GM21723 (cell line): Measurements from ENCODE around the gene FLRT1.
"Not testable (repeated sequence)": the region's sequence is repeated elsewhere in the genome, so short reads cannot be mapped to it uniquely, and the experiment has no call there.

ENCODE experiments used
- ATAC-seq: cut with Tn5 transposase; IDR thresholded peaks from one replicate; pipeline ENCODE4 v1.9.1; 2021; ENCODE audit warnings: mild to moderate bottlenecking, moderate library complexity; ENCODE audit not compliant: unreplicated experiment

The FLRT1 gene

DNA sequence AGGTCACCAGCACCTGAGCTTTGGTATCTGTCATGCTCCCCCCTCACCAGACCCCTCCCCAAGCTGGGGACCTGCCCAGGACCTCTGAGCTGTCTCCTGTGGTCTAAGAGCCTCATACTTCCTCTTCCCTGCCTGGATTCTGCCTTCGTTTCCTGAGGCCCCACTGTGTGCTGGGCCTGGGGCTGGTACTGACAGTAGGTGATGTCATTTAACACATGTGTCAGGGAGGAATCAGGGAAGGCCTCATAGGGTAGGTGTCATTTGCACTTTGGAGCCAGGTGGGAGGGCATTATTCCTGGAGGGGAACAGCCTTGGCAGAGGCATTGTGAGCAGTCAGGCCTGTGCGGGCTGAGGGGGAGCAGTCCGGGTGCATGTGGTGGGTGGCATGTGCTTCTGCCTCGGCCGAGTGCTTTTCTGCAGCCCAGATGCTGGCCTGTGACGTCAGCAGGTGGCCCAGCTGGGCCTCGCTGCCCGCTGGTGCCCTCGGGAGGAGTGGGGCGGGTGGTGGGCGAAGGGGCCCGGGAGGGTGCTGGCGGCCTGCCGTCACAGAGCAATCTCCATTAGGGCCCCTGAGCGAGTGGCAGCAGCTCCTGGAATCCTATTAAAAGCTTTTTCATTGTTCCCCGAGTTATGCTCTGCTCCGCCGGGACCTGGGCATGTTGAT is 9.1 kb downstream of the FLRT1 start:
- no peak for ATAC-seq

DNA sequence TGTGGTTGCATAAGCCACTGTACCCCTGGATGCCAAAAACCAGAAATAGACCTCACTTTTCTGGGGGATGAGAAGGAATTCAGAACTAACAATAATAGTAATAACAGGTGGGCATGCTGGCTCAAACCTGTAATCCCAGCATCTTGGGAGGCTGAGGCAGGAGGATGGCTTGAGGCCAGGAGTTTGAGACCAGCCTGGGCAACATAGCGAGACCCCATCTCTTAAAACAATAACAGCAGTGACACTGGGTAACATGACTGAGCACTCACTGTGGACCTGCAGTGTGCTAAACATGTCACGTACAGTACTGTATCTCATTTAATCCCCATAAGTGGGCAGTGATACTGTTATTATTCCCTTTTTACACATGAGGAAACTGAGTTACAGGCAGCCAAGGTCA is 10.0 kb downstream of the FLRT1 start:
- ATAC-seq = no peak

DNA sequence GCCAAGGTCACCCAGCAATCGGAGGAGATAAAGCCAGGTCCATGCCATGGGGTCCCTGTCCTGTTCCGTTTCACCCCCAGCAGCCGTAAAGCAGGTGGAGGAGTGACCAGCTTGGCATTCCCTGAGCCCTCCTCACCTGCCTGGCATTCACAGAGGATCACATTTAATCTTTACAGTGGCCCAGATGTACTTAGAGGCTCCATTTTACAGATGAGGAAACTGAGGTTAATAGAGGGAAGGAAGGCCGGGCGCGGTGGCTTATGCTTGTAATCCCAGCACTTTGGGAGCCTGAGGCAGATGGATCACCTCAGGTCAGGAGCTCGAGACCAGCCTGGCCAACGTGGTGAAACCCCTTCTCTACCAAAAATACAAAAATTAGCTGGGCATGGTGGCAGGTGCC is 11.6 kb downstream of the FLRT1 start:
- ATAC-seq = not testable (repeated sequence)

DNA sequence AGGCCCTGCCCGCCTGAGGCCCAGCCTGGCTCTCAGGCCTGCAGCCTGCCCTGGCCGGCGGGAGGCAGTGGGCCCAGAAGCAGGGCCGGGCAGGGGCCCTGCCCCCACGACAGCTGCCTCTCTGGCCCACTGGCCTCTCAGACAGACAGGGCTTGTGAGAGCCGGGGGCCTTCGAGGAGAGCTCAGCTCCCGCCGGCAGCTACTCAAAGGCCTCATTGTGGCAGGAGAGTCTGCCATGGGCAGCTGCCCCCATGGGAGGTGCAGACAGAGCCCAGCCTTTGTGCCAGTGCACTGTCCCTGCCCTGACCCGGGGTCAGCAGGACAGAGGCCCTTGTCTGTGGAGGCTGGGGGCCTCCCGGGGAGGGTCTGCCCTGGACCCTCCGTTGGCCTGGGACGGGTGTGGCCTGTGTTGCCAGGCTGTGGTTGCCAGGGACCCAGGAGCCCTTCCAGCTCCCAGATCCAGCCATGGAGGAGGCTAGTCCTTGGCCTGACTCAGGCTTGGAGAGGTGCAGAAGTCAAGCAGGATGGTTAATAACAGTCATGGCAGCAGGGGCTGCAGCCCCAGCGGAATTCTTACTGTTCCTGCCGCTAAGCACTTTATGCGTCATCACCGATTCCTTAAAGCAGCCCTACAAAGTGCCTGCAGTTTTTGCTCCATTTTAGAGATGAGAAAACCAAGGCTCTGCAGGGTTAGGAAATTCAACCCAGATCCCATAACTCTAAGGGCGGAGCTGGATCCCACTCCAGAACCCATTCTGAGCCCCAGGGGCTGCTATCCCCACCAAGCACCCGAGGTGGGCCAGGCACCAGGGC is 12.5 kb downstream of the FLRT1 start:
- no peak for ATAC-seq

DNA sequence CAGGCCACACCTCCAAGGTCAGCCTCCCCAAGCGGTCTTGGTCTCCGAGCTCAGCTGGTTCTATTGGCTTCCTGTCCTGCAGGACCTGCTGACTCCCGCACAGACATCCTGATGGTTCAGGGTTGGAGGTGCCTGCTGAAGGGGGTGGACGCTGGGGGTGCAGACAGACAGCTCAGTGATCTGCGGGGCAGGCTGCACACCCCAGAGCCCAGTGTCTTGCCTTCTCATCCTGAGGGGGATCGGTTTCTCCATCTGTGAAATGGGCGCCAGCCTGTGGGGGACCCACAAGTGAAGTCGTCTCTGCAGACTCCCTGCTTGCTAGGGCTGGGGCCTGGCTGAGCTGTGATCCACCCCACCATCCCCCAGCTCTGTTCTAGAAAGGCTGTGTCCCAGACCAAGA is 13.8 kb downstream of the FLRT1 start:
- ATAC-seq = no peak

DNA sequence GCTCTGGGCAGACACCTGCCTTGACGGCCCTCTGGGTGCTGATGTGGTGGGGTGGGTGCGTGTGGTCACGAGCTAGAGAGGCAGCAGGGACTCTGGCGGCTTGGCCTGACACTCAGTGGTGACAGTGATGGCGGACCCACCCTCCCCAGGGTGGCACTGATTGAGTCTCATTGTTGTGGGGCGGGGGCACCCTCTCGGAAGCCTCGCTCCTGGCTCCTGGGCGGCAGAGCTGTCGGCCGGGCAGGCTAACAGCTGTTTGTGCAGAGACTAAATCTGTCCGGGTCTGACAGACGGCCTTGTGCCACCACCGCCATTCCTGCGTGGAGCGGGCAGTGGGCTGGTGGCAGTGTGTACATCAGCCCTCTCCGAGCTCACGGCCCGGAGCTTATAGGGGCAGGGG is 15.6 kb downstream of the FLRT1 start:
- ATAC-seq = no peak

DNA sequence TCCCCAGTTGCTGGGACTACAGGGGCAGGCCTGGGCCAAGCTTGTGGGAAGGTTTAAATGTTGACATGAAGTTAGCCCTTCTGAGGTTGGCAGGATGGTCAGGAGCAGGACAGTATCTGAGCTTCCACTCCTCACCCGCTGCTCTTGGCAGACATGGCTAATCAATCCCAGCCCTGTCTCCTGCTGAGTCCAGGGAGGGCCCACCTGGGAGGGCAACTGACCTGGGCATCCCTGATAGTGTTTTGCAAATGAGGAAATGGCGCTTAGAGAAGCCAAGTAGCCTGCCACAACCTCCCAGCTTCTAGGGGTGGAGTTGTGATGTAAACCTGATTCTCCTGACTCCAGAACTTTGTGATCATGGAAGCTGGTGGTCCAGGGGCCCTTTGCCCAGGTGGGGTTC is 16.7 kb downstream of the FLRT1 start:
- ATAC-seq = no peak

DNA sequence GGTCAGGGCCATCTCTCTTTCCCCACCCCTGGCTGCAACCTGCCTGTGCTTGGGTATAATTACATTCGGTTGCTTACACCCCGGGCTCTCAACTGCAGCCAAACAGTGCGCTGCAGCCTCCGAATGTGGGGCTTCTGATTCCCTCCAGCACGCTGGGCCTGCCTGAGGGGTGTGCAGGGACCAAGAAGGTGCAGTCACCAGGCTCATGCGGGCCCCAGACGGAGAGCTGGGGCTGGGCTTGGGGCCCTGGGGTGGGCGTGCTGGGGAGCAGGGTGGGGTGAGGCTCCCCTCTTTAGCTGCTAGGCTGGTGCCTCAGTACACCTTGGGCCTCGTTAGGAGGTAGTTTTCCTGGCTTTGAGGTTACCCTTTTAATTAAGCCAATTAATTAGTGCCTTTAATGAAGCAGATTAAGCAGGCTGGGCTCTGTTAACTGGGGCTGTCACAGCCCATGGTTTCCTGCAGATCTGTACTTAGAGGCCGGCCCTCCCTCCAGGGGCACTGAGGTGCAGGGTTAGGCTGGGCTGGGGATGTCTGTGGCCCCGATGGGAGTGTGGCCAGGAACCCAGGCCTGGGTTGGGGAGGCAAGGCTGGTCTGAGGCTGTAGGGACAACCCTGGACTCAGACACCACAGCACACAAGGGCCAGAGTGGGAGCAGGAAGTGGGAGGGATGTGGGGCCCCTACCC is 17.3 kb downstream of the FLRT1 start:
- no peak for ATAC-seq

DNA sequence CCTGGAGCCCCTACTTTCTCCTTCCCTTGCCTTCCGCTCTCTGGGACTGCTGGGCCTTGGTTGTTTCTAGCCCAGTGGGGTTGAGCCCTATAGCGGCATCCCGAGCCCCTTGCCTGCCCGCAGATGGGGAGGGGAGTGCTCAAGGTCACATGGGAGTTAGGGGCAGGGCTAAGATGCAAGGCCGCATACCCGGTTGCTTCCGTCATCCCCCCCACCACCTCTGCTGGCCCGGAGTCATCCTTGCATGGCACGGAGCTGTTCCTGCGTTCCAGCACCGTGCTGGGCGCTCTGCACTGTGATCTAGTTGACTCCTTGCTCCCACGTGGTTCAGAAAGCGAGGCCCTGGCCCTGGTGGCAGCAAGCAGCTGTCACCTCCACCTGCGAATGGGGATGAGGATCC is 18.0 kb downstream of the FLRT1 start:
- ATAC-seq = no peak

DNA sequence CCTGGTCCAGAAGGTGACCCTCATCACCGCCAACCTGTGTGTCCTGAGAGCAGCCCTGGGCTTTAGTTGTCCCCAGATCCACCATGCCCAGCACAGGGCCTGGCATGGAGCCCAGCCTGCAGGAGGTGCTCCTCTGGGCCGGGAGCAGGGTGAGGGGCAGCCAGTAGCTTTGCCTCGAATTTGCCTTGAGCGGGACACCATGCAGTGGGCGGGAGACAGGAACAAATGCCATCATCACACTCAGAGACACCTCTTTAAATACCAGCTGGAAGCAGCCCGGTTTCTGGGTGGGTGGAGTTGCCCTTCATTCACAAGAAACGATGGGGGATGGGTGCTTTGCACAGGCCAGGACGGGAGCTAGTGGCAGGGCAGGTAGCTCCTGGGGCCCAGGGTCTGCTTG is 19.3 kb downstream of the FLRT1 start:
- no peak for ATAC-seq

DNA sequence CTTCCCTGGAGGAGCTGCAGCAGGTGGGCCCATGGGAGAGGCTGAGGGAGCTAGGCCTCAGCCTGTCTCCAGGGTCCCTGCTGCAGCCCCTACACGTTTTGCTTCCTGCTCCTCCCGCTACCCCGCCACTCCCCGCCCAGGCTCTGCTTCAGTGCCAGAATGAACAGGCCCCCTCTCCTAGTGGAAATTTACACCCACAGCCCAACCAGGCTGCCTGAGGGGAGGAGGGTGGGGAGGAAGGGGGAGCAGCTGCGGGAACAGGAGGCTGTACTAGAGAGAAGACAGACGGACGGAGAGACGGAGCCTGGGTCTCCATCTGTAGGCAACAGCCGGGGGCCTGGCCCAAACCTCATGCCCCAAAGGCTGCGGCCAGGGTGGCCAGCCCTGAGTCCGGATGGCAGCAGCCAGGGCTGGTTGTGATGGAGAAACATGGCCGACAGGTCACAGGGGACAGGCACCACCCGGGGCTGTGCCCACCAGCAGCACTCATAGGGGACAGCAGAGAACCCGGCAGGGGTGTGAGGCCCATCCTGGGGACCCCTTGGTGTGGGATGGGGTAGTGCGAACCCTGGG is 20.6 kb downstream of the FLRT1 start:
- no peak for ATAC-seq

DNA sequence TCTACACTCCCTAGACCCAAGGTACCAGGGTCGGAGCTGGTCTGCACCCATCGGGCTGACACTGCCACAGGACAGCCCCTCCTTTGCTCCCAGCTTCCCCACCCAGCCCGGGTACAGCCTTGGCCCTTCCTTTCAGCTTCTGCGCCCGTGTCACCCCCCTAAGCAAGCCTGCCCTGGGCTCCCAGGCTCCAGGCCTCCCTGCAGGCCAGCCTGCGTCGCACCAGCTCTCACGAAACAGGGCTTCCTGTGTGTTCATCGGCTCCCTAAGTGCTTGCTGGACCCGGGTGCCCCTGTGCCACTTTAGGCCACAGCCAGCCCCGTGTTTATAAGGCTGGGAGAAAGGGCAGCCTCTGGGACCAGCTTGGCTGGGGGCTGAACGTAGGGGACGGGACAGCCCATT is 21.1 kb downstream of the FLRT1 start:
- no peak for ATAC-seq

DNA sequence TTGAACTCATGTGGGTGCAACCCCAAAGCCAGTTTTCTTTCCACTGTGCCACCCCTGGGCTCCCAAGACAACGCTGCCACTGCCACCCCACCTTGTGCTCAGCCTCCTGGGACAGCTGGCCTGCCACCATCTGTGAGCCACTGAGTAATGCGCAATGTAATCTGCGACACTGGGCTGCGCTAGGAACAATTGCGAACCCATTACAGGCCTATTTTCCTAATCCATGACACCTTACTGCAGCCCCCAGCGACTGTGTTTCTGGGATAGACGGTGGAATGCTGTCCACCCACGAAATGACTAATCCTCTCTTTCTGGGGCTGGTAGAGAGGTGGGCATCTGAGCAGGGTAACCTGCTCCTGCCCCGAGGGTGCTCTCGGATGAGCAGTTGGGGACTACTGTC is 22.2 kb downstream of the FLRT1 start:
- ATAC-seq = no peak

DNA sequence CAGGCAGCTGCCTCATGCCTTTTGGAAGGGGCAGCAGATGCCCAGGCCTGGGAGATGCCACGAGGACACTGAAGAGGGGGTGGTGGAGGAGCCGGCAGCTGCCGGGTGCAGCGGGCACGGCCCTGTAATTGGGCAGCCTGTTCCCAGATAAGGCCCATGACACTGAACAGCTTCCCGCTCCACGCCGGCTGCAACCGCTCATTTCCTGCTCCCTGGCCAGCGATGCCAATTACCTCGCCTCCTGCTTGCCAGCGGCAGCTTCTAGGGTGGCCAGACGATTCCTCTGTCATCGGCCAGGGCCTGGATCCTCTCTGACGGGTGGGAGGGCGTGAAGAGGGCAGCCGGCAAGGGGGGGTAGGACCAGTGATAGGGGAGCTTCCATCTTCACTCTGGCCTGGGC is 22.8 kb downstream of the FLRT1 start:
- no peak for ATAC-seq

DNA sequence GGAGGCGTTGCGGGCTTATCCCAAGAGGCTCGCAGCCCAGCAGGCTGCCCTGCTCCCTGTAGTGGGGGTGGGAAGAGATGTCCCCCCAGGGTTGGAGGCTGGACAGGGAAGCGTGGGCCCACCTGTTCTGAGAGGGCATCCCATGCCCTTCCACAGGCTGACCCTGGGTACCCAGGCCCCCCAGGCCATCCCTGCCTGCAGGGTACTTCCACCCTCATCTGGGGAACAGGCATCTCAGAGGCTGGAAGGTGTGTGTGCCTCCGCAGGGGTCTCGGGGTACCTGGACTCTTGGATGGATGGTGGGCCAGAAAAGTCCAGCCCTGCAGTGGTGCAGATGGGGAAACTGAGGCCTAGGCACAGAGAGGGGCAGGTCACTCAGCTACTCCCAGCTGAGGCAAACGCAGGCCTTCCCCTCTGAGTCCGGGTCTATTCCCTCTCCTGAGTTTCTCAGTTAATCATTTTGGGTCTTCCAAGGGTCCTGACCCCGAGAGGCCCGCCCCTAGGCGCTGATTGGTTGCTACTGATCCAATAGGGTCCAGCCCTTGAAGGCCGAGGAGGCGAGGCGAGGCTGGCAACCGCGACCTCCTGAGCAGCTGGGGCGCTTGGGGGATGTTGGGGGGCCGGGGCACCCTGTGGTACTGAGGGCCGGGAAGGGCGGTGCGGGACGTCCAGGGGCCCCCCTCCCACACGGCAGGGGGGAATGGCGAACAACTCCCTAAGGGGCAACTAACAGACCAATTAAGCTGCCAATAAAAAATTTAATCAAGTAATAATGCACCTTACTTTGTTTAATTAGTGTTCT is 23.8 kb downstream of the FLRT1 start:
- no peak for ATAC-seq

DNA sequence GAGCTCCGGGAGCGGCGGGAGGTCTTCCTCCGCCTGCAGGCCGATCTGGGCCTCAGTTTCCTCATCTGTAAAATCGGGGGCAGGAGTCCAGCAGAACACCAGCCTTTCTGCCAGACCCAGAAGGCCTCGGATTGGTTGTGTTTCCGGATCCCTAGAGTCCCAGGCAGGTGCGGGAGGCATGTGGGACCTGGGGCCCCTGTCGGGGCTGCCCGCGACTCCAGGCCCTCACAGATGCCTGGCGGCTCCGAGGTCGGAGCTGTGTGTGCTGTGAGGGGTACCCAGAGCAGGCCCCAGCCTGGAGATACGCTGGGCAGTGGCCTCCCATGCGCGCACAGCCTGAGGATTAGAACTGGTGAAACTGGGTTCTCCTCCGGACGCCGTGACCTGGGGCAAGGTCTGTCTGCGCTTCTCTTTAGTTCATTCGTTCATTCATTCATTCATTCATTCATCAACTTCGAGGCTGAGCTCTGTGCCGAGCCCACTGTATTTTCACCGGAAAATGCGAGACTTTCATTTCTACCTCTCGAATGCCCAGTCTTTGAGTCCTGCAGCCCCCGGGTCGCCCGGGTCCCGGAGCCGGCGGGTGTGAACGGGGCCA is 24.6 kb downstream of the FLRT1 start:
- ATAC-seq = no peak

DNA sequence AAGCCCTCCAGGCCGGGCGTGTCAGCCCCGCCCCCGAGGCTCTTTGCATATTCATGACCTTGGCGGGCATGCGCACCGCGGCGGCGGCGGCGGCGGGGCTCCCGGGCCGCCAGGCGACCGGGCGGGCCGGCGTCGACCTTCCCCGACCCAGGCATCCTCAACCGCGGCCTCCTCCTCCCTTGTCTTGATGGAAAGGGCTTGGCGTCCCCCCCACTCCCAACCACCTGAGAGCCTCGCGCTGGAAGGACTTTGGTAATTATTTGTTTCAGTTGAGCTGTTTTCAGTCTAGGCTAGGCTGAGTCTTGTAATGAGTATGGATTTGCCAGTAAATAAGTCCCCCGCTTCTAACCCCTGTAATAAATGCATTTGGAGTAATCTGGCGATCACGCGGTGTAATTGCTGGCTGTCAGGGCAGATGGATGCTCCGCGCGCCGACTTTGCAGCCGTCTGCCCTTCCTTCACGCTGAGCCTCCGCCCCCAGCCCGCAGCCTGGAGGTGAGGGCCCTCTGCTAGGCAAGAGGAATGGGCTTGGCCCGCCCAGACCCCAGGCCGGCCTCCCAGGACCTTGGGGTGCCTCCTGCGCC is 25.2 kb downstream of the FLRT1 start:
- no peak for ATAC-seq

DNA sequence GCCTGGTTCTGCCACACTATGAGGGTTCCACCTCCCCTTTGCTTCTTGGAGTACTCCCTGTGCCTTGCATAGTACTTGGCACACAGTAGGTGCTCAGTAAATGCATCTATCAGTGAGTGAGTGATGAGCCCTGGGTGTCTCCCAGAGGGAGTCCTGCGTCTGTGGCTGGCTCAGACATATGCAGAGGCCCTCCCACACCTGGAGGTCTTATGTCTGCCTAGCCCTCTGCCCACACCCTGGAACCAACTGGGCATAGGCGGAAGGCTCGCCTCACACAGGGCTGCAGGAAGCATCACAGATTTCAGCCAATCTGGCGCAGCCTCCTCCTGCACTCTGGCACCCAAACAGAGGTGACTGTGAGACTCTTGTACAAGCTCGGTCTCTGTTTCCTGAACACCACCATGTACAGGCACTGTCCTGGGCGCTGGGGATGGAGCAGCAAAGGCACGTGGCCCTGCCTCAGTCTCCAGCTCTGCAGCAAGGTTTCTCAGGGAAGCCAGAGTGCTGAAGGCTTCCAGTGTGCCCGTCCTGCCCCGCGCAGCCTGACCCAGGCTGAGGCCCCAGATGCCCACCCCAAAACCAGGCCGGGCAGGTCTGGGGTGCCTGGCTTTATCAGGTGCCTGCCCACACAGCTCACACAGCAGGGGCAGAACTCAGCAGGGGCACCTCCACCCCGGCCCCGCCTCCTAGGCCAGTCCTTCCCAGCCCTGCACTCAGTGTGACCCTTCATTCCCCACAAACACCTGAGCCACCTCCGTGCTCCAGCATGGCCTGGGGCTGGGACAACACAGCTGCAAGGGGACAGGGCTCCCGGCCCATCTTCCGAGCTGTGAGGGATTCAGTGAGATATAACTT is 26.7 kb downstream of the FLRT1 start:
- ATAC-seq = no peak

DNA sequence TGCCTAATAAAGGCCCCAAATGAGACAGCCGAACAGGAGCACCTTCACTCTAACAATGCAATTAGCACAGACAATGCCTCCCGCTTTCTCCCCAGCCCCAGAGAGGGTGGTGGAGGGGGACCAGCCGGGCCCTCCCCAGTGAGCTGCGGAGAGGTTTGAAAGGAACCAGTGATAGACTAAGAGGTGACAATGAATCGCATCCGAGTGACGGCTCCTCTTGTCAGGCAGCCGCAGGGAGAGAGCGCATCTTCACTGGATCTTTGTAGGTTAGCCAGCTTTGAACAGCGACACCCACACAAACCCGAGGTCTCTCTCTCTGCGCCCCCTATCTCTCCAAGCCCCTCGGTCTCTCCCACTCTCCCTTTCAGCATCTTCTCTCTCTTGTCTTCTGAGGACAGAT is 28.0 kb downstream of the FLRT1 start:
- no peak for ATAC-seq
